MM.1S (cell line): Measurements from ENCODE around the gene MEAF6.

Experiments
- DNase-seq: peaks from one replicate; pipeline ENCODE4 v3.0.0-alpha.2; 2015
- H2AFZ ChIP-seq: fragments of 300-600 bp; sonication (generic); 2 replicates; pipeline ENCODE4 v1.6.0; 2016; ENCODE audit warnings: antibody characterized with exemption, low read length
- H3F3A ChIP-seq: fragments of 300-600 bp; sonication (generic); 2 replicates; pipeline ENCODE4 v1.6.1; 2016; ENCODE audit warnings: mild to moderate bottlenecking, antibody characterized with exemption, low read length, moderate library complexity, mixed read lengths; ENCODE audit not compliant: insufficient read depth
- H3K27ac ChIP-seq: fragments of 300-600 bp; sonication (generic); 2 replicates; pipeline ENCODE4 v1.5.1; 2016; ENCODE audit warnings: mild to moderate bottlenecking, low read length
- H3K27me3 ChIP-seq: fragments of 300-600 bp; sonication (generic); replicated peaks from 2 replicates; pipeline ENCODE4 v1.6.0; 2016; ENCODE audit warnings: low read length; ENCODE audit not compliant: insufficient read depth
- H3K36me3 ChIP-seq: fragments of 300-600 bp; sonication (generic); replicated peaks from 2 replicates; pipeline ENCODE4 v1.6.1; 2016; ENCODE audit warnings: mild to moderate bottlenecking, low read length, mixed read lengths; ENCODE audit not compliant: insufficient read depth
- H3K4me1 ChIP-seq: fragments of 300-600 bp; sonication (generic); 2 replicates; pipeline ENCODE4 v1.6.1; 2016; ENCODE audit warnings: low read length, mixed read lengths
- H3K4me2 ChIP-seq: fragments of 300-600 bp; sonication (generic); 2 replicates; pipeline ENCODE4 v1.6.0; 2016; ENCODE audit warnings: low read depth, low read length
- H3K4me3 ChIP-seq: fragments of 300-600 bp; sonication (generic); 2 replicates; pipeline ENCODE4 v1.5.1; 2016; ENCODE audit warnings: low read length, mixed read lengths
- H3K79me2 ChIP-seq: fragments of 300-600 bp; sonication (generic); 2 replicates; pipeline ENCODE4 v1.6.1; 2016; ENCODE audit warnings: mixed run types, low read length, mixed read lengths
- H3K9ac ChIP-seq: fragments of 300-600 bp; sonication (generic); 2 replicates; pipeline ENCODE4 v1.6.1; 2016; ENCODE audit warnings: low read length, mixed read lengths
- H3K9me2 ChIP-seq: fragments of 300-600 bp; sonication (generic); replicated peaks from 2 replicates; pipeline ENCODE4 v1.6.1; 2016; ENCODE audit warnings: mild to moderate bottlenecking, low read length, mixed read lengths; ENCODE audit not compliant: insufficient read depth
- H3K9me3 ChIP-seq: fragments of 300-600 bp; sonication (generic); replicated peaks from 2 replicates; pipeline ENCODE4 v1.6.1; 2016; ENCODE audit warnings: mild to moderate bottlenecking, low read length, mixed read lengths; ENCODE audit not compliant: insufficient read depth
- H4K20me1 ChIP-seq: fragments of 300-600 bp; sonication (generic); 2 replicates; pipeline ENCODE4 v1.6.1; 2016; ENCODE audit warnings: mild to moderate bottlenecking, low read length, moderate library complexity, mixed read lengths; ENCODE audit not compliant: insufficient read depth
- CTCF ChIP-seq: fragments of 300-600 bp; sonication (generic); IDR thresholded peaks from 2 replicates; pipeline ENCODE4 v1.5.1; 2016; ENCODE audit warnings: antibody characterized with exemption, low read length, mixed read lengths
- EZH2 ChIP-seq: fragments of 300-600 bp; sonication (generic); optimal IDR thresholded peaks from 2 replicates; pipeline ENCODE3; 2017; ENCODE audit warnings: low read depth, mild to moderate bottlenecking, antibody characterized with exemption, low read length, mixed read lengths
- EZH2phosphoT487 ChIP-seq: fragments of 300-600 bp; sonication (generic); IDR thresholded peaks from 2 replicates; pipeline ENCODE4 v1.6.1; 2018; ENCODE audit warnings: antibody characterized with exemption, low read length

Gene MEAF6

GRCh38 chr1:37482004-37482785, 32.4 kb downstream of the MEAF6 start:
- Histone ChIP-seq H3K4me2 (no peak overlapping the region), H3K27me3 (no peaks in the 10 kb centered on the region), H2AFZ (no peak overlapping the region), H4K20me1 (peaks cover 28% of the 10 kb centered on the region; the same call in 1 of the 2 replicates), H3K4me3 (no peak overlapping the region), H3K36me3 (peaks cover 21% of the 10 kb centered on the region), H3K9ac (no peak overlapping the region), H3K9me2 (no peaks in the 10 kb centered on the region), H3F3A (peaks cover 60% of the 10 kb centered on the region), H3K9me3 (no peaks in the 10 kb centered on the region), H3K4me1 (peaks cover 19% of the 10 kb centered on the region), H3K79me2 (peaks cover 49% of the 10 kb centered on the region), H3K27ac (no peak overlapping the region)
- no peak for DNase-seq
- no peak for TF ChIP-seq CTCF
- TF ChIP-seq EZH2phosphoT487 = no peak
- TF ChIP-seq EZH2 = no peak

GRCh38 chr1:37481289-37482003, 33.1 kb downstream of the MEAF6 start:
- Histone ChIP-seq H3K9ac (no peak overlapping the region), H3K4me3 (no peak overlapping the region), H3K9me3 (no peaks in the 10 kb centered on the region), H3F3A (peaks cover 67% of the 10 kb centered on the region), H3K79me2 (peaks cover 56% of the 10 kb centered on the region), H3K4me2 (no peak overlapping the region), H2AFZ (no peak overlapping the region), H3K36me3 (peaks cover 21% of the 10 kb centered on the region), H3K9me2 (no peaks in the 10 kb centered on the region), H4K20me1 (peaks cover 28% of the 10 kb centered on the region; the same call in 1 of the 2 replicates), H3K27ac (no peak overlapping the region), H3K4me1 (peaks cover 19% of the 10 kb centered on the region), H3K27me3 (no peaks in the 10 kb centered on the region)
- no peak for TF ChIP-seq CTCF
- no peak for TF ChIP-seq EZH2phosphoT487
- TF ChIP-seq EZH2 = no peak
- DNase-seq = no peak

- peaks cover 28% of the 10 kb centered on the region; the same call in 1 of the 2 replicates for H4K20me1 ChIP-seq
- H3K27me3 ChIP-seq = no peaks in the 10 kb centered on the region
- H3K36me3 ChIP-seq = peaks cover 21% of the 10 kb centered on the region
- H3K79me2 ChIP-seq = peaks cover 64% of the 10 kb centered on the region
- H3K4me1 ChIP-seq = peaks cover 19% of the 10 kb centered on the region
- H3K27ac ChIP-seq = no peak overlapping the region
- TF ChIP-seq CTCF (no peak), EZH2phosphoT487 (no peak), EZH2 (no peak)
- no peak for DNase-seq
- no peak overlapping the region for H2AFZ ChIP-seq
- H3K4me2 ChIP-seq = no peak overlapping the region
- H3K9ac ChIP-seq = no peak overlapping the region
- H3F3A ChIP-seq = peaks cover 72% of the 10 kb centered on the region
- H3K9me2 ChIP-seq = no peaks in the 10 kb centered on the region
- no peak overlapping the region for H3K4me3 ChIP-seq
- no peaks in the 10 kb centered on the region for H3K9me3 ChIP-seq
These were observed 33.8 kb downstream of the MEAF6 start for GRCh38 chr1:37480581-37481288.
